Endodermal cell (in vitro differentiated cells): ENCODE results near the gene CREB3L2. TPM values are rescaled to one million over a fixed set of nuclear protein-coding genes. Genes with fewer than 3 reads are reported as not detected.

Source experiments
- DNase-seq: peaks from one replicate; pipeline ENCODE4 v3.0.0-alpha.2; 2017
- H3K27ac ChIP-seq: 2 replicates; pipeline ENCODE4 v1.5.1; 2013; ENCODE audit warnings: mild to moderate bottlenecking, low read depth, low read length, moderate library complexity
- H3K27me3 ChIP-seq: 2 replicates; pipeline ENCODE4 v1.6.1; 2013; ENCODE audit warnings: mild to moderate bottlenecking, low read length, moderate library complexity; ENCODE audit not compliant: insufficient read depth, control insufficient read depth, poor library complexity, severe bottlenecking
- H3K36me3 ChIP-seq: 2 replicates; pipeline ENCODE4 v1.7.0; 2013; ENCODE audit warnings: mild to moderate bottlenecking, low read length, moderate library complexity; ENCODE audit not compliant: control insufficient read depth, insufficient read depth
- H3K4me1 ChIP-seq: one replicate; pipeline ENCODE4 v1.7.0; 2013; ENCODE audit warnings: low read length; ENCODE audit not compliant: control insufficient read depth, insufficient read depth
- H3K4me3 ChIP-seq: 2 replicates; pipeline ENCODE4 v1.5.1; 2013; ENCODE audit warnings: mild to moderate bottlenecking, low read length, moderate library complexity
- H3K9ac ChIP-seq: 2 replicates; pipeline ENCODE4 v1.6.1; 2013; ENCODE audit warnings: mild to moderate bottlenecking, low read length, moderate library complexity; ENCODE audit not compliant: poor library complexity, severe bottlenecking; ENCODE audit errors: extremely low read depth
- H3K9me3 ChIP-seq: 2 replicates; pipeline ENCODE4 v1.6.1; 2013; ENCODE audit warnings: mild to moderate bottlenecking, low read length, moderate library complexity; ENCODE audit not compliant: control insufficient read depth
- H3K27ac Mint-ChIP-seq: 2 replicates; pipeline ENCODE4 v1.8.0; 2020; ENCODE audit warnings: mixed read lengths
- H3K27me3 Mint-ChIP-seq: 2 replicates; pipeline ENCODE4 v1.8.0; 2021; ENCODE audit warnings: mild to moderate bottlenecking, mixed read lengths; ENCODE audit not compliant: insufficient read depth
- H3K36me3 Mint-ChIP-seq: 2 replicates; pipeline ENCODE4 v1.8.0; 2020; ENCODE audit warnings: low read depth, mixed read lengths
- H3K4me1 Mint-ChIP-seq: 2 replicates; pipeline ENCODE4 v1.8.0; 2020; ENCODE audit warnings: mixed read lengths
- H3K4me3 Mint-ChIP-seq: 2 replicates; pipeline ENCODE4 v1.8.0; 2020; ENCODE audit warnings: mild to moderate bottlenecking, moderate library complexity, mixed read lengths
- H3K9me3 Mint-ChIP-seq: 2 replicates; pipeline ENCODE4 v1.8.0; 2020; ENCODE audit warnings: mild to moderate bottlenecking, mixed read lengths
- CTCF ChIP-seq: fragments of 200-600 bp; sonication (generic); conservative IDR thresholded peaks from 2 replicates; pipeline ENCODE4 v1.5.0; 2021; ENCODE audit warnings: antibody characterized with exemption, mild to moderate bottlenecking
- WGBS, 2 experiments: methylation state at CpG; one replicate each; pipeline versions ENCODE4 v1.1.5 to v1.1.7; 2013; ENCODE audit warnings: missing lambda C conversion rate in 2 of 2, mixed read lengths in 1 of 2; ENCODE audit not compliant: insufficient coverage in 1 of 2, insufficient read length in 1 of 2; 5-methylcytosine and 5-hydroxymethylcytosine counted together
- total RNA-seq, 2 donors: library from RNA; stranded (reverse); fragmentation: NEBNext Ultra II Directional in 1 of 2; extraction: Animal tissue kit (Norgen Biotek cat#: 25700) in 1 of 2; gene quantifications; 2 replicates in 1 of 2; 3 replicates in 1 of 2; pipeline ENCODE4 v1.2.1, GENCODE V29; 2021

Gene CREB3L2
- total RNA-seq, 2 donors from 2014 or later, result 48.2 to 80.2 TPM

- H3K27ac Mint-ChIP-seq, result peak overlapping the region; percentile 87
Observed at GRCh38 chr7:137999496-138000080, 2.3 kb downstream of the CREB3L2 start.

GRCh38 chr7:137998250-137998649 lies 3.6 kb downstream of the CREB3L2 start:
- WGBS, 2 experiments, result no CpG with 5 or more reads among the region's 1 CpG
- Mint-ChIP-seq H3K27me3 (no peaks in the 10 kb centered on the region), H3K9me3 (no peaks in the 10 kb centered on the region), H3K4me3 (no peak overlapping the region), H3K4me1 (peaks cover 21% of the 10 kb centered on the region), H3K36me3 (peaks cover 30% of the 10 kb centered on the region), H3K27ac (no peak overlapping the region)
- Histone ChIP-seq H3K4me1 (no peaks in the 10 kb centered on the region), H3K4me3 (peak overlapping the region; percentile 95), H3K36me3 (peaks cover 16% of the 10 kb centered on the region), H3K27me3 (no peaks in the 10 kb centered on the region), H3K9ac (no peak overlapping the region), H3K27ac (no peak overlapping the region), H3K9me3 (no peaks in the 10 kb centered on the region)
- DNase-seq, result no peak
- no peak for TF ChIP-seq CTCF

More at GRCh38 chr7:137999496-138000080, 2.3 kb downstream of the CREB3L2 start:
- H3K9me3 ChIP-seq, result no peaks in the 10 kb centered on the region
- H3K27ac ChIP-seq, result peak overlapping the region; percentile 96
- Mint-ChIP-seq H3K27me3 (no peaks in the 10 kb centered on the region), H3K4me1 (peaks cover 21% of the 10 kb centered on the region), H3K9me3 (no peaks in the 10 kb centered on the region), H3K4me3 (peak overlapping the region; percentile 97), H3K36me3 (peaks cover 25% of the 10 kb centered on the region)
- DNase-seq, result no peak
- H3K9ac ChIP-seq, result peak overlapping the region; percentile 88
- peak overlapping the region; percentile 95 for H3K4me3 ChIP-seq
- WGBS, 2 experiments, result 54 to 80% methylated on average over 2 to 4 of the region's 4 CpGs
- peaks cover 16% of the 10 kb centered on the region for H3K36me3 ChIP-seq
- H3K27me3 ChIP-seq, result no peaks in the 10 kb centered on the region
- TF ChIP-seq CTCF, result no peak
- no peaks in the 10 kb centered on the region for H3K4me1 ChIP-seq

GRCh38 chr7:137996871-137997270 lies 5.0 kb downstream of the CREB3L2 start:
- H3K9me3 Mint-ChIP-seq, result no peaks in the 10 kb centered on the region
- H3K4me1 Mint-ChIP-seq, result peaks cover 27% of the 10 kb centered on the region
- Histone ChIP-seq H3K27me3 (no peaks in the 10 kb centered on the region), H3K27ac (no peak overlapping the region), H3K9me3 (no peaks in the 10 kb centered on the region), H3K4me3 (no peak overlapping the region), H3K9ac (no peak overlapping the region), H3K4me1 (no peaks in the 10 kb centered on the region), H3K36me3 (peaks cover 16% of the 10 kb centered on the region)
- H3K27ac Mint-ChIP-seq, result no peak overlapping the region
- H3K4me3 Mint-ChIP-seq, result no peak overlapping the region
- no peak for DNase-seq
- no peak for TF ChIP-seq CTCF
- peaks cover 34% of the 10 kb centered on the region for H3K36me3 Mint-ChIP-seq
- no peaks in the 10 kb centered on the region for H3K27me3 Mint-ChIP-seq
- WGBS, 2 experiments, result 88% methylated on average over 2 of the region's 3 CpGs; no CpG with 5 or more reads in 1 of the 2 experiments
